GM12891 (cell line): ENCODE results near the gene NLRX1.
"Not testable (repeated sequence)": the region's sequence is repeated elsewhere in the genome, so short reads cannot be mapped to it uniquely, and the experiment has no call there.

Source experiments
- DNase-seq: peaks from one replicate; pipeline ENCODE4 v3.0.0; 2011; ENCODE audit warnings: low spot score; ENCODE audit not compliant: insufficient read length
- FAIRE-seq: peaks from 2 replicates; lab custom pipeline; 2011; peaks lifted over from hg19 to GRCh38; lab: Jason Lieb, UNC
- PAX5 ChIP-seq: IDR thresholded peaks from 2 replicates; pipeline ENCODE4 v1.6.1; 2011; ENCODE audit warnings: low read length, moderate library complexity, mild to moderate bottlenecking; ENCODE audit not compliant: insufficient read depth, severe bottlenecking
- POLR2A ChIP-seq: IDR thresholded peaks from 2 replicates; pipeline ENCODE4 v1.6.1; 2011; ENCODE audit warnings: low read depth, low read length, control low read depth
- POLR2AphosphoS5 ChIP-seq: IDR thresholded peaks from 2 replicates; pipeline ENCODE4 v1.6.1; 2011; ENCODE audit warnings: low read depth, low read length, control low read depth
- POU2F2 ChIP-seq: IDR thresholded peaks from 2 replicates; pipeline ENCODE4 v1.6.1; 2011; ENCODE audit warnings: low read depth, mild to moderate bottlenecking, control low read depth, low read length, moderate library complexity
- SPI1 ChIP-seq: IDR thresholded peaks from 2 replicates; pipeline ENCODE4 v1.6.1; 2011; ENCODE audit warnings: low read depth, low read length, control low read depth
- TAF1 ChIP-seq: IDR thresholded peaks from 2 replicates; pipeline ENCODE4 v1.6.1; 2011; ENCODE audit warnings: low read depth, low read length, control low read depth

NLRX1 gene

DNA sequence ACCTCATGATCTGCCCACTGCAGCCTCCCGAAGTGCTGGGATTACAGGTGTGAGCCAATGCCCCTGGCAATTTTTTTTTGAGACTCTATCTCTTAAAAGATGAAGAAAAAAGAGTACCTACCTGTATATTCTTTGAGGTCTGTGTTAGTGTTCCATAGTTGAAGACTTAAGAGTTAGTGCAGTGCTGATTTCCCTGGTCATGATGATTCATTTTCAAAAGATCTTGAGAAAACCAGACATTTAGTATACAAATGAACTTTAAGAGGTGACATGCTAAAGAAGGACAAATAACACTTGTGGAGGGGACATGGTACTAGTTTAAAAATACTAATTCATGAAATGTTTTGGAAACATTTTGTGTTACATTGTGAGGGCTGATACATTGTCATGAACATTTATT, 55.3 kb downstream of the NLRX1 start:
- DNase-seq (no peak), FAIRE-seq (no peak)
- TF ChIP-seq POU2F2 (no peak), POLR2AphosphoS5 (no peak), POLR2A (no peak), TAF1 (no peak), PAX5 (no peak), SPI1 (no peak)

DNA sequence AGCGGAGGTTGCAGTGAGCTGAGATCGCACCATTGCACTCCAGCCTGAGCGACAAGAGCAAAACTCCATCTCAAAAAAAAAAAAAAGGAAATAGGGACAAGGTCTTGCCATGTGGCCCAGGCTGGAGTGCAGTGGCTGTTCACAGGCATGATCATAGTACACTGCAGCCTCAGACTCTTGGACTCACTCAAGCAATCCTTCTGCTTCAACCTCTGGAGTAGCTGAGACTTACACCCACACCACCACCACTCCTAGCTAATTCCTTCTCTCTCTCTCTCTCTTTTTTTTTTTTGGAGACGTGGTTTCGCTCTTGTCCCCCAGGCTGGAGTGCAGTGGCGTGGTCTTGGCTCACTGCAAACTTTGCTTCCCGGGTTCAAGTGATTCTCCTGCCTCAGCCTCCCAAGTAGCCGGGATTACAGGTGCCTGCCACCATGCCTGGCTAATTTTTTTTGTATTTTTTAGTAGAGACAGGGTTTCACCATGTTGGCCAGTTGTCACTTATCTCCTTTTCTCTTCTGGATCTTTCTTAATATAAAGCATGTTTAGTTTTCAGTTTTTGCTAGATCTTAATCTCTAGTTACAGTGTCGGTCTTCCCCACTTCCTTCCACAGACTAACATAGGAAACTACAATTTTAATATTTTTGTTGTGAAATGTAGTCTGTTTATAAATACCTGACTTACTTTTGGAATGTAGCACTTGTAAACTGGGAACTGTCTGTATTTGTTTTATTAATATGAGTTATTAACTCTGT, 60.2 kb downstream of the NLRX1 start:
- FAIRE-seq: not testable (repeated sequence)

GRCh38 chr11:119229288-119229672, 60.8 kb downstream of the NLRX1 start:
- FAIRE-seq (no peak), DNase-seq (no peak)
- TF ChIP-seq PAX5 (no peak), POU2F2 (no peak), TAF1 (no peak), POLR2AphosphoS5 (no peak), SPI1 (no peak), POLR2A (no peak)

More for the DNA sequence above, 60.2 kb downstream of the NLRX1 start:
- not testable (repeated sequence) for DNase-seq

GRCh38 chr11:119229741-119230140, 61.2 kb downstream of the NLRX1 start:
- DNase-seq (no peak), FAIRE-seq (no peak)
- TF ChIP-seq POLR2AphosphoS5: no peak
- no peak for TF ChIP-seq SPI1
- TF ChIP-seq PAX5: no peak
- no peak for TF ChIP-seq TAF1
- no peak for TF ChIP-seq POLR2A
- no peak for TF ChIP-seq POU2F2
